Transverse colon (tissue), 4 donors: ENCODE results near the gene EHD3. TPM values are rescaled to one million over a fixed set of nuclear protein-coding genes. Genes with fewer than 3 reads are reported as not detected.

ENCODE experiments used
- DNase-seq: peaks from one replicate; pipeline ENCODE4 v3.0.0-alpha.2; 2019
- H3K27ac ChIP-seq, 4 donors: fragments of 200-600 bp; sonication (generic); 2 replicates each; pipeline ENCODE4 v1.5.1; 2016 to 2018; ENCODE audit warnings: inconsistent platforms in 4 of 4
- H3K27me3 ChIP-seq: fragments of 200-600 bp; sonication (generic); 2 replicates; pipeline ENCODE4 v1.5.1; 2017; ENCODE audit warnings: inconsistent platforms
- H3K36me3 ChIP-seq, 4 donors: fragments of 200-600 bp; sonication (generic); 2 replicates each; pipeline ENCODE4 v1.5.1; 2017 to 2019; ENCODE audit warnings: inconsistent platforms in 4 of 4
- H3K4me1 ChIP-seq, 4 donors: fragments of 200-600 bp; sonication (generic); 2 replicates each; pipeline ENCODE4 v1.5.1; 2017 to 2020; ENCODE audit warnings: inconsistent platforms in 4 of 4
- H3K4me3 ChIP-seq, 4 donors: fragments of 200-600 bp; sonication (generic); 1 replicate in 1 of 4; 2 replicates in 3 of 4; pipeline versions ENCODE4 v1.5.1 to v1.6.1; 2017 to 2019; ENCODE audit warnings: inconsistent platforms in 4 of 4
- H3K9me3 ChIP-seq, 2 donors: fragments of 200-600 bp; sonication (generic); 2 replicates each; pipeline ENCODE4 v1.5.1; 2017 to 2019; ENCODE audit warnings: inconsistent platforms in 2 of 2
- EP300 ChIP-seq: sonication (generic); formaldehyde crosslinking; IDR thresholded peaks from one replicate; pipeline ENCODE4 v1.6.1; 2017; ENCODE audit warnings: antibody characterized with exemption, low read depth
- POLR2A ChIP-seq: fragments of 450-650 bp; IDR thresholded peaks from one replicate; pipeline ENCODE4 v1.6.1; 2016; ENCODE audit warnings: antibody characterized with exemption, mild to moderate bottlenecking, moderate library complexity
- POLR2AphosphoS5 ChIP-seq, 3 donors: sonication (generic); formaldehyde crosslinking; IDR thresholded peaks; one replicate each; pipeline ENCODE4 v1.6.1; 2016; ENCODE audit warnings: antibody characterized with exemption in 3 of 3
- WGBS, 2 donors: methylation state at CpG; one replicate each; pipeline ENCODE4 v1.1.5; 2018; ENCODE audit warnings: low coverage in 1 of 2; 5-methylcytosine and 5-hydroxymethylcytosine counted together
- in situ Hi-C, 4 donors: fragments of 200-750 bp; cut with MboI; loops; one replicate each; pipeline versions ENCODE4 v1.15.0 to v1.15.1; 2017; ENCODE audit warnings: low sequenced_read_pairs in 3 of 4, low pct_ligation_motif_present in 1 of 4, low pct_unique_long_range_greater_than_20kb in 1 of 4
- intact Hi-C: fragments of 100-400 bp; cut with DNase I; formaldehyde crosslinking; loops from one replicate; pipeline ENCODE4 v1.15.1; 2023; ENCODE audit warnings: low total_unique reads
- total RNA-seq, 4 donors: library from RNA; depleted of rRNA; stranded (reverse); fragments of >200 nt; gene quantifications; one replicate each; pipeline ENCODE4 v1.1.0, GENCODE V29; 2016
- TF ChIP-seq, protein P1 (sequence below), 5 experiments: fragments of 200-600 bp in 3 of 5; fragments of 450-650 bp in 2 of 5; sonication (generic) in 3 of 5; IDR thresholded peaks; 1 replicate in 2 of 5; 2 replicates in 3 of 5; pipeline ENCODE4 v1.5.1; 2016 to 2017; ENCODE audit warnings: antibody characterized with exemption in 5 of 5, inconsistent platforms in 3 of 5, mild to moderate bottlenecking in 2 of 5, moderate library complexity in 1 of 5

Gene EHD3
- total RNA-seq, 4 donors from 2014 or later: 1.2 to 10.1 (median 3.6) TPM

DNA sequence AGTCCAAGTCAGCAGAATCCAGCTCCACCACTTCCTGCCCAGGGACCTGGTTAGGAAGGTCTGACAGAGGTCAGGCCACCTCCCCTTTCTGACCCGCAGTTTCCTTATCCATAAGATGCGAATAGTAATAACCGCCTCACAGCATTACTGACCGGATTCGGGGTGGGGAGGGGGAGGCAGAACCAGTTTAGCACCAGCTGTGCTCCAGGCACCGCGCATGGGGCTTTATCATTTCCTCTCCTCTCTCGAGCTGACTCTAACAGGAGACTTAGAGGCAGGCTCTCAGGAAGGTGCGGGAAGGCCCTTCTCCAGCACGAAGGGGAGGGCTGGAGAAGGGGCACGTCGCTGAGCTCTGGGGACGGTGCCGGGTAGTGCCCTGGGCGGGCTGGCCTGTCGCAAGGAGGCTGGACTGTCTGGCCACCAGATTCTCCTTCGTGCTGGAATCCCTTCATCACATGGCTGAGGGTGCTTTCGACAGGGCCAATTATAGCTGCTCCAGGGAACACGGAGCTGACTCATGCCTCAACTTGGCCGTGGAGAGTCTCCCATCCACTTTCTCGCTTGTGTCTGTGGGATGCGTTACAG, 5.7 kb downstream of the EHD3 start:
- Histone ChIP-seq H3K4me1 (peaks cover 0 to 13% (median 5%) of the 10 kb centered on the region in 4 donors), H3K4me3 (no peak overlapping the region), H3K27ac (peak overlapping the region in 3 of 4 donors; percentile 9 to 61 (median 33)), H3K9me3 (no peaks in the 10 kb centered on the region), H3K36me3 (no peaks in the 10 kb centered on the region), H3K27me3 (no peaks in the 10 kb centered on the region)
- in situ Hi-C loops (loop anchor here in 2 of 4 donors (10.0 kb wide), 2 partner anchors 85 to 95 kb away; no protein-coding TSS in a partner anchor), intact Hi-C loops (loop anchor here (10.0 kb wide), 1 partner anchor 95 kb away; no protein-coding TSS in a partner anchor)
- 70 to 78% methylated on average over 10 to 22 of the region's 22 CpGs for WGBS, 2 donors
- TF ChIP-seq POLR2AphosphoS5 (IDR thresholded peaks at IDR 0.05): no peak
- TF ChIP-seq POLR2A: no peak
- TF ChIP-seq, protein P1, sequence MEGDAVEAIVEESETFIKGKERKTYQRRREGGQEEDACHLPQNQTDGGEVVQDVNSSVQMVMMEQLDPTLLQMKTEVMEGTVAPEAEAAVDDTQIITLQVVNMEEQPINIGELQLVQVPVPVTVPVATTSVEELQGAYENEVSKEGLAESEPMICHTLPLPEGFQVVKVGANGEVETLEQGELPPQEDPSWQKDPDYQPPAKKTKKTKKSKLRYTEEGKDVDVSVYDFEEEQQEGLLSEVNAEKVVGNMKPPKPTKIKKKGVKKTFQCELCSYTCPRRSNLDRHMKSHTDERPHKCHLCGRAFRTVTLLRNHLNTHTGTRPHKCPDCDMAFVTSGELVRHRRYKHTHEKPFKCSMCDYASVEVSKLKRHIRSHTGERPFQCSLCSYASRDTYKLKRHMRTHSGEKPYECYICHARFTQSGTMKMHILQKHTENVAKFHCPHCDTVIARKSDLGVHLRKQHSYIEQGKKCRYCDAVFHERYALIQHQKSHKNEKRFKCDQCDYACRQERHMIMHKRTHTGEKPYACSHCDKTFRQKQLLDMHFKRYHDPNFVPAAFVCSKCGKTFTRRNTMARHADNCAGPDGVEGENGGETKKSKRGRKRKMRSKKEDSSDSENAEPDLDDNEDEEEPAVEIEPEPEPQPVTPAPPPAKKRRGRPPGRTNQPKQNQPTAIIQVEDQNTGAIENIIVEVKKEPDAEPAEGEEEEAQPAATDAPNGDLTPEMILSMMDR (IDR thresholded peaks at IDR 0.05): no peak
- no peak for TF ChIP-seq EP300
- DNase-seq: no peak

DNA sequence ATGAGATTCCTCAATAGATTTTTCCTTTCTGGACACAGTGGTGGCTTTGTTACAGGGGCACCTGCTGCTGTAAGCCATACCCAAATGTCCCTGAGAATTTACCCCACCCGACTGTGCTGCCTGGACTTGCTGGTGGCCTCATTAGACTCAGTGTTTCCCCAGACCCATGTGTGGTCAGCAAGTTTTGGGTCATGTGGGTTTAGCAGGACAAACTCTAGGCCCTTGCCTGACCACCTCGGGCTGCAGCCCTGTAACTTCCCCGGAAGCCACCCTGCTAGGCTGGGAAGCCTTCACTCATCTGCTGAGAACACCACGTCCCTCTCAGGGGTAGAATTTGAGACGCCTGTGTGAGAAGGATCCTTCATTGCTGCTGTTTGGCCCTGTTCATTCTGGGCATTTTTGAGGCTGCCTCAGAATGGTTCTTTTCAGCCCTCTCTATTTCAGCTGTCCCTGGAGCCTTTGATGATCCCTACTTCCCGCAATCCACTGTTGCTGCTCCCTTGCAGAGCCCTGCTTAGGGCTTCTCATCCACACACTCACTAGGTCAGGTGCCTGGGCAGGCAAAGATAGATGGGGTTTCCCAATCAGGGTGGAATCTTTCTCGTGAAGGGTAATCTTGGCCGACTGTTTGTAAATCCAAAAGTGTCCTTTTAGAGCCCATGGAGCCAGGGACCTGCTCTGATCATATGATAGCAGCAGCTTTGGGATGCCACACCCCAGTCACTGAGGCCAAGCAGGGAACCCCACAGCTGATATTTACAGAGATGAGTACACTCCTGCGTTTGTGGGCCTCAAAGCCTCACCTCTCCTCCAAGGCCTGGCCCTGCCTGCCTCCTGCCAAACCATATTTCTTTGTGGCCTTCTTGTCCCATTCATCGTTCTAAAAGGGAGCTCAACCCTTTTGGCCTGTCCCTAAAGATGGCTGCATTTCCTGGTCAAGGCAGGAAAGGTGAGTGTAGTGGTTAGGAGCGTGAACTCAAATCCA, 6.7 kb downstream of the EHD3 start:
- peak overlapping the region in 2 of 4 donors; percentile 9 to 61 for H3K27ac ChIP-seq
- no peak for DNase-seq
- intact Hi-C loops: no loop called here
- no peaks in the 10 kb centered on the region for H3K27me3 ChIP-seq
- H3K36me3 ChIP-seq: no peaks in the 10 kb centered on the region
- 80 to 88% methylated on average over 3 to 9 of the region's 11 CpGs for WGBS, 2 donors
- H3K4me1 ChIP-seq: peaks cover 0 to 6% (median 2%) of the 10 kb centered on the region in 4 donors
- TF ChIP-seq POLR2AphosphoS5 (IDR thresholded peaks at IDR 0.05) (no peak), EP300 (no peak), POLR2A (no peak)
- TF ChIP-seq, protein P1 (IDR thresholded peaks at IDR 0.05): no peak
- H3K4me3 ChIP-seq: no peak overlapping the region
- in situ Hi-C loops: loop anchor here in 1 of 4 donors (10.0 kb wide), 1 partner anchor 84 kb away; no protein-coding TSS in a partner anchor
- H3K9me3 ChIP-seq: no peaks in the 10 kb centered on the region

DNA sequence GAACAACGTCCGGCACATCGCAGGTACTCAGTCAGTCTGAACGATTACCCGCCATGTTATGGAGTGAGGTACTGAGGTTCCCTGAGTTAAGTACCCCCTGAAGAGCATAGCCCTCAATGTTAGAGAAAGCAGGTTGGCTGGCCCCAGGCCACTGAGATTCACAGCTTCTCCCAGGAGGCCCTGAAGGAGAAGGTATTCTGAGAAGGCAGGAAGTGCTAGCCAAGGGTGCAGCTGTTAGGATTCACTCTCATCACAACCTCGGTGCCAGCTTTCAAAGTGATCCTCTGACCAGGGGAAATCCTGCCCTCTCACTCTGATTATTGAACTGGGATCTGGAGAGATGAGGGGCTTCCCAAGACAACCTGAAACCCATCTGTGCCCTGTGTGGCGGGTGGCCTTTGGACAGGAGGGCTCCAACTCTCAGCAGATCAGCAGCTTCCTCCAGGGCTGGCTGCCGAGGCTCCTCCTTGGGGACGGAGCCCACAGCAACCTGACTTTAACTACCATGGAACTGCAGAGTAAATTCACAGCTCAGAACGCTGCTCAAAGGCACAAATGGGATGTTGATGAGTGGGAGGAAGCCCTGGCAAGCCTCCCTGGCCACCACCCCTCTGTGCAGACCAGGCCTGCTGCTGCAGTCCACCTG, 7.8 kb downstream of the EHD3 start:
- no peak for TF ChIP-seq EP300
- no peak for TF ChIP-seq POLR2A
- no peak for TF ChIP-seq POLR2AphosphoS5 (IDR thresholded peaks at IDR 0.05)
- TF ChIP-seq, protein P1 (IDR thresholded peaks at IDR 0.05): no peak
- Histone ChIP-seq H3K9me3 (no peaks in the 10 kb centered on the region), H3K27ac (no peak overlapping the region), H3K27me3 (no peaks in the 10 kb centered on the region), H3K4me3 (no peak overlapping the region), H3K36me3 (no peaks in the 10 kb centered on the region), H3K4me1 (peaks cover 0 to 6% (median 2%) of the 10 kb centered on the region in 4 donors)
- in situ Hi-C loops: loop anchor here in 1 of 4 donors (10.0 kb wide), 1 partner anchor 83 kb away; no protein-coding TSS in a partner anchor
- DNase-seq: no peak
- WGBS, 2 donors: 83 to 97% methylated on average over 5 to 10 of the region's 10 CpGs
- intact Hi-C loops: no loop called here

DNA sequence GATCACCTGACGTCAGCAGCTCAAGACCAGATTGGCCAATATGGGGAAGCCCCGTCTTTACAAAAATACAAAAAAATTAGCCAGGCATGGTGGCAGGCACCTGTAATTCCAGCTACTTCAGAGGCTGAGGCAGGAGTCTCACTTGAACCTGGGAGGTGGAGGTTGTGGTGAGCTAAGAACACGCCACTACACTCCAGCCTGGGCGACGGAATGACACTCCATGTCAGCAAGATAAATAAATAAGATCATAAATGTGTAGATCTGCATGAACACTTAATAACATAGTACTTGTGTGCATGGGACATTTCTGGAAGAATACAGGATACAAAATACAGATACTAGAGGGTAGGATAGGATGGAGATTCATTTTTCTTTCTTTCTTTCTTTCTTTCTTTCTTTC, 9.1 kb downstream of the EHD3 start:
- Histone ChIP-seq H3K27me3 (no peaks in the 10 kb centered on the region), H3K4me3 (no peak overlapping the region), H3K36me3 (no peaks in the 10 kb centered on the region), H3K9me3 (no peaks in the 10 kb centered on the region), H3K4me1 (peaks cover 0 to 6% (median 2%) of the 10 kb centered on the region in 4 donors), H3K27ac (no peak overlapping the region)
- TF ChIP-seq POLR2AphosphoS5 (IDR thresholded peaks at IDR 0.05): no peak
- no peak for TF ChIP-seq EP300
- no peak for TF ChIP-seq POLR2A
- TF ChIP-seq, protein P1 (IDR thresholded peaks at IDR 0.05): no peak
- intact Hi-C loops (no loop called here), in situ Hi-C loops (loop anchor here in 1 of 4 donors (10.0 kb wide), 1 partner anchor 82 kb away; no protein-coding TSS in a partner anchor)
- WGBS, 2 donors: 86 to 88% methylated on average over 5 of the region's 5 CpGs
- DNase-seq: no peak
